ENCODE measurements around the gene CBFA2T2. TPM values are rescaled to one million over a fixed set of nuclear protein-coding genes. Genes with fewer than 3 reads are reported as not detected.

Gene CBFA2T2
- total RNA-seq, 2 donors from 2014 or later: 9.8 to 10.4 TPM

- H3K27ac ChIP-seq: no peak overlapping the region
- no peaks in the 10 kb centered on the region for H3K27me3 ChIP-seq
- no peak for DNase-seq (ENCODE audit: low spot score)
- H3K9me3 ChIP-seq: no peaks in the 10 kb centered on the region
- no peaks in the 10 kb centered on the region for H3K4me1 ChIP-seq
- no peak for TF ChIP-seq CTCF (IDR thresholded peaks at IDR 0.05)
- H3K4me3 ChIP-seq: no peak overlapping the region
- peaks cover 39% of the 10 kb centered on the region for H3K36me3 ChIP-seq
Observed at GRCh38 chr20:33612001-33612400, 122.1 kb downstream of the CBFA2T2 start.

GRCh38 chr20:33621717-33622400 lies 132.0 kb downstream of the CBFA2T2 start:
- no peak for DNase-seq (ENCODE audit: low spot score)
- no peak for TF ChIP-seq CTCF (IDR thresholded peaks at IDR 0.05)
- H3K36me3 ChIP-seq: peaks cover 9% of the 10 kb centered on the region

GRCh38 chr20:33622705-33623365 lies 132.9 kb downstream of the CBFA2T2 start:
- Histone ChIP-seq H3K4me3 (no peak overlapping the region), H3K27ac (no peak overlapping the region), H3K27me3 (no peaks in the 10 kb centered on the region), H3K4me1 (no peaks in the 10 kb centered on the region), H3K36me3 (peaks cover 10% of the 10 kb centered on the region), H3K9me3 (no peaks in the 10 kb centered on the region)
- TF ChIP-seq CTCF (IDR thresholded peaks at IDR 0.05): no peak
- DNase-seq (ENCODE audit: low spot score): no peak

More at GRCh38 chr20:33621717-33622400, 132.0 kb downstream of the CBFA2T2 start:
- Histone ChIP-seq H3K9me3 (no peaks in the 10 kb centered on the region), H3K27me3 (no peaks in the 10 kb centered on the region), H3K4me1 (no peaks in the 10 kb centered on the region), H3K4me3 (no peak overlapping the region), H3K27ac (no peak overlapping the region)

- H3K36me3 ChIP-seq: peaks cover 20% of the 10 kb centered on the region
- no peak for DNase-seq (ENCODE audit: low spot score)
- no peaks in the 10 kb centered on the region for H3K27me3 ChIP-seq
- no peak for TF ChIP-seq CTCF (IDR thresholded peaks at IDR 0.05)
- no peaks in the 10 kb centered on the region for H3K9me3 ChIP-seq
- no peak overlapping the region for H3K4me3 ChIP-seq
- no peaks in the 10 kb centered on the region for H3K4me1 ChIP-seq
- H3K27ac ChIP-seq: no peak overlapping the region
Observed at GRCh38 chr20:33624399-33624798, 134.5 kb downstream of the CBFA2T2 start.

- Histone ChIP-seq H3K4me1 (no peaks in the 10 kb centered on the region), H3K27me3 (no peaks in the 10 kb centered on the region), H3K9me3 (no peaks in the 10 kb centered on the region), H3K27ac (no peak overlapping the region), H3K4me3 (no peak overlapping the region), H3K36me3 (peaks cover 38% of the 10 kb centered on the region)
- no peak for DNase-seq (ENCODE audit: low spot score)
- no peak for TF ChIP-seq CTCF (IDR thresholded peaks at IDR 0.05)
Observed at GRCh38 chr20:33626190-33626589, 136.3 kb downstream of the CBFA2T2 start.

Measured in right atrium auricular region (tissue), 2 donors.